ENCODE results near the gene UBE2E1. TPM values are rescaled to one million over a fixed set of nuclear protein-coding genes. Genes with fewer than 3 reads are reported as not detected.

The UBE2E1 gene
- total and polyA plus RNA-seq, 2 of the 4 experiments (the other 2 are of a cell fraction) = 54.1 to 91.6 TPM

GRCh38 chr3:23867838-23868237, 62.1 kb downstream of the UBE2E1 start:
- TF ChIP-seq BHLHE40 (IDR thresholded peaks at IDR 0.05; ENCODE audit: low read depth, low read length) (no peak), RAD21 (IDR thresholded peaks at IDR 0.05; ENCODE audit: low read length) (no peak), SMC3 (IDR thresholded peaks at IDR 0.05; ENCODE audit: low read depth, low read length) (no peak), CHD1 (IDR thresholded peaks at IDR 0.05; ENCODE audit: low read depth, low read length) (no peak), MAZ (IDR thresholded peaks at IDR 0.05; ENCODE audit: borderline replicate concordance, low read depth, low read length) (no peak), MXI1 (IDR thresholded peaks at IDR 0.05; ENCODE audit: borderline replicate concordance, low read depth, low read length) (no peak), USF2 (IDR thresholded peaks at IDR 0.05; ENCODE audit: low read depth, low read length) (no peak), MAFK (IDR thresholded peaks at IDR 0.05; ENCODE audit: low read depth, low read length) (no peak), FOS (IDR thresholded peaks at IDR 0.05; ENCODE audit: low read depth, low read length) (no peak), RCOR1 (IDR thresholded peaks at IDR 0.05; ENCODE audit: insufficient replicate concordance, low read length) (no peak), CEBPB (IDR thresholded peaks at IDR 0.05; ENCODE audit: low read depth, low read length) (no peak)
- TF ChIP-seq, protein P1, sequence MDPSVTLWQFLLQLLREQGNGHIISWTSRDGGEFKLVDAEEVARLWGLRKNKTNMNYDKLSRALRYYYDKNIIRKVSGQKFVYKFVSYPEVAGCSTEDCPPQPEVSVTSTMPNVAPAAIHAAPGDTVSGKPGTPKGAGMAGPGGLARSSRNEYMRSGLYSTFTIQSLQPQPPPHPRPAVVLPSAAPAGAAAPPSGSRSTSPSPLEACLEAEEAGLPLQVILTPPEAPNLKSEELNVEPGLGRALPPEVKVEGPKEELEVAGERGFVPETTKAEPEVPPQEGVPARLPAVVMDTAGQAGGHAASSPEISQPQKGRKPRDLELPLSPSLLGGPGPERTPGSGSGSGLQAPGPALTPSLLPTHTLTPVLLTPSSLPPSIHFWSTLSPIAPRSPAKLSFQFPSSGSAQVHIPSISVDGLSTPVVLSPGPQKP (IDR thresholded peaks at IDR 0.05; ENCODE audit: borderline replicate concordance, low read depth, low read length) = no peak
- TF ChIP-seq, protein P2, sequence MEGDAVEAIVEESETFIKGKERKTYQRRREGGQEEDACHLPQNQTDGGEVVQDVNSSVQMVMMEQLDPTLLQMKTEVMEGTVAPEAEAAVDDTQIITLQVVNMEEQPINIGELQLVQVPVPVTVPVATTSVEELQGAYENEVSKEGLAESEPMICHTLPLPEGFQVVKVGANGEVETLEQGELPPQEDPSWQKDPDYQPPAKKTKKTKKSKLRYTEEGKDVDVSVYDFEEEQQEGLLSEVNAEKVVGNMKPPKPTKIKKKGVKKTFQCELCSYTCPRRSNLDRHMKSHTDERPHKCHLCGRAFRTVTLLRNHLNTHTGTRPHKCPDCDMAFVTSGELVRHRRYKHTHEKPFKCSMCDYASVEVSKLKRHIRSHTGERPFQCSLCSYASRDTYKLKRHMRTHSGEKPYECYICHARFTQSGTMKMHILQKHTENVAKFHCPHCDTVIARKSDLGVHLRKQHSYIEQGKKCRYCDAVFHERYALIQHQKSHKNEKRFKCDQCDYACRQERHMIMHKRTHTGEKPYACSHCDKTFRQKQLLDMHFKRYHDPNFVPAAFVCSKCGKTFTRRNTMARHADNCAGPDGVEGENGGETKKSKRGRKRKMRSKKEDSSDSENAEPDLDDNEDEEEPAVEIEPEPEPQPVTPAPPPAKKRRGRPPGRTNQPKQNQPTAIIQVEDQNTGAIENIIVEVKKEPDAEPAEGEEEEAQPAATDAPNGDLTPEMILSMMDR (conservative IDR thresholded peaks at IDR 0.05; ENCODE audit: low read depth, low read length) = no peak
- no peak overlapping the region for H3K4me2 ChIP-seq (ENCODE audit: low read depth, low read length)
- H2BK5ac ChIP-seq (ENCODE audit: low read depth, low read length, poor library complexity, severe bottlenecking) = no peak overlapping the region
- ChIA-PET CTCF (interaction anchor here (0.6 kb wide), 1 partner anchor 107 kb away, joined by 3 read pairs; no protein-coding TSS in a partner anchor), POLR2A (ENCODE audit: unreplicated experiment) (no interaction called here)
- no peak overlapping the region for H2AK5ac ChIP-seq (ENCODE audit: low read depth, low read length)
- H4K20me1 ChIP-seq (ENCODE audit: insufficient read depth, low read length) = peaks cover 43% of the 10 kb centered on the region
- no peak overlapping the region for H2AK9ac ChIP-seq (replicated peaks; ENCODE audit: low read depth, low read length, poor library complexity)
- no peak overlapping the region for H4K5ac ChIP-seq (ENCODE audit: low read depth, low read length)
- no peak overlapping the region for H3K23ac ChIP-seq (ENCODE audit: low read depth, low read length)
- peaks cover 14% of the 10 kb centered on the region for H3K4me1 ChIP-seq (ENCODE audit: control insufficient read depth, insufficient read depth, low read length)
- in situ Hi-C loops (cut with MboI; ENCODE audit: low sequenced_read_pairs) (no loop called here), intact Hi-C loops (cut with micrococcal nuclease) (no loop called here), dilution Hi-C loops (cut with HindIII; ENCODE audit: low sequenced_read_pairs, unreplicated experiment) (no loop called here)
- H3K79me1 ChIP-seq (ENCODE audit: low read depth in 1 of 2, low read length in 2 of 2) = peaks cover 30 to 54% of the 10 kb centered on the region in 2 experiments; a peak in 3 of 4 replicates
- H3K4ac ChIP-seq (ENCODE audit: low read depth, low read length) = no peak overlapping the region
- H2BK20ac ChIP-seq (ENCODE audit: low read depth, low read length) = no peak overlapping the region
- no peak overlapping the region for H2AFZ ChIP-seq (replicated peaks; ENCODE audit: low read length, poor library complexity)
- H4K8ac ChIP-seq (ENCODE audit: low read depth in 2 of 2, low read length in 2 of 2) = no peak overlapping the region
- no peak overlapping the region for H3K18ac ChIP-seq (ENCODE audit: low read depth, low read length)
- no peak overlapping the region for H3K4me3 ChIP-seq (ENCODE audit: insufficient read depth, low read depth, low read length)
- WGBS, 2 experiments (ENCODE audit: extremely low coverage in 2 of 2, insufficient read length in 1 of 2) = no CpG with 5 or more reads among the region's 1 CpG
- no peak for DNase-seq
- ATAC-seq (ENCODE audit: low read depth) = no peak
- no peaks in the 10 kb centered on the region for H3K36me3 ChIP-seq (ENCODE audit: control insufficient read depth, insufficient read depth, low read length)
- no TSS peak for BruUV-seq (replicated peaks)
- no peak overlapping the region for H3K14ac ChIP-seq (replicated peaks; ENCODE audit: low read depth, low read length)
- H3K27ac ChIP-seq (ENCODE audit: insufficient read depth, low read length) = no peak overlapping the region
- H3K9me1 ChIP-seq (ENCODE audit: insufficient read depth, low read length) = peaks cover 10% of the 10 kb centered on the region
- H3K9ac ChIP-seq (ENCODE audit: low read depth, low read length) = no peak overlapping the region
- H3K9me3 ChIP-seq (ENCODE audit: control insufficient read depth, insufficient read depth, low read length) = no peaks in the 10 kb centered on the region
- H3K56ac ChIP-seq (ENCODE audit: extremely low read depth, insufficient read depth, low read length) = no peak overlapping the region
- H2BK15ac ChIP-seq (ENCODE audit: low read depth, low read length) = no peak overlapping the region
- no peak overlapping the region for H4K91ac ChIP-seq (ENCODE audit: insufficient read depth, low read depth, low read length)
- H3K27me3 ChIP-seq (ENCODE audit: control insufficient read depth, insufficient read depth, low read length) = no peaks in the 10 kb centered on the region
- no peak overlapping the region for H2BK120ac ChIP-seq (ENCODE audit: low read depth, low read length)
